GM18505 (cell line): ENCODE data around the gene PPM1F.

Experiments
- ATAC-seq: cut with Tn5 transposase; IDR thresholded peaks from one replicate; pipeline ENCODE4 v1.9.1; 2021; ENCODE audit not compliant: unreplicated experiment
- POLR2A ChIP-seq: IDR thresholded peaks from 4 replicates; pipeline ENCODE4 v1.6.1; 2011; ENCODE audit warnings: borderline replicate concordance; ENCODE audit not compliant: insufficient read depth, insufficient read length; ENCODE audit errors: extremely low read depth

Gene PPM1F, protein sequence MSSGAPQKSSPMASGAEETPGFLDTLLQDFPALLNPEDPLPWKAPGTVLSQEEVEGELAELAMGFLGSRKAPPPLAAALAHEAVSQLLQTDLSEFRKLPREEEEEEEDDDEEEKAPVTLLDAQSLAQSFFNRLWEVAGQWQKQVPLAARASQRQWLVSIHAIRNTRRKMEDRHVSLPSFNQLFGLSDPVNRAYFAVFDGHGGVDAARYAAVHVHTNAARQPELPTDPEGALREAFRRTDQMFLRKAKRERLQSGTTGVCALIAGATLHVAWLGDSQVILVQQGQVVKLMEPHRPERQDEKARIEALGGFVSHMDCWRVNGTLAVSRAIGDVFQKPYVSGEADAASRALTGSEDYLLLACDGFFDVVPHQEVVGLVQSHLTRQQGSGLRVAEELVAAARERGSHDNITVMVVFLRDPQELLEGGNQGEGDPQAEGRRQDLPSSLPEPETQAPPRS

GRCh38 chr22:21952586-21953571, at the start of gene PPM1F:
Gene PPM1F (minus strand): TSS chr22:21952848. CDS start chr22:21946048, 6,800 bp downstream.
- peak; percentile 81 for ATAC-seq
- TF ChIP-seq POLR2A, result peak; percentile 34

- no peak for TF ChIP-seq POLR2A
- ATAC-seq, result no peak
These were observed 49.2 kb upstream of the PPM1F start for GRCh38 chr22:22001664-22002525.

GRCh38 chr22:21998595-21999247, 46.1 kb upstream of the PPM1F start:
- ATAC-seq, result no peak
- TF ChIP-seq POLR2A, result no peak

DNA sequence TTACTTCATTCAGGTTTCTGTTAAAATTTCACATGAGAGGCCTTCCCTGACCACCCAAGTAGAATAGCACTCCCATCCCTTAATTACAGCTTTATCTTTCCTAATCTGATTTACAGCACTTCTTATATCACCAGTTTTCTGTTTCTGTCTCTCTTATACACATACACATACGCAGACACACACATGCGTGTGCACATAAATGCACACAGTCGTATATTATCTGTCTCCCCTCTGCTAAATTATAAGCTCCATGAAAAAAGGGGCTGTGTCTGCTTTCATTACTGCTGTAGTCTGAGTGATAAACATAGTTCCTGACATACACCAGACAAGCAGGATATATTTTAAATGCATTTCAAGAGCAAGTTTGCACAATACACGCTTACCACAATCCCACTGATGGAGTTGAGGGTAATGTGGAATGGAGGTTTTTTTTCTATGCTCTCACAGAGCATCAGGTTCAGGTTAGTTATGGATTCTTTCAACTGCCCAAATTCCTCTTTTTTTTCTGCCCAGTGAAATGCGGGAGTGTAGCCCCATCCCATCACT, 43.6 kb upstream of the PPM1F start:
- ATAC-seq, result no peak
- no peak for TF ChIP-seq POLR2A

DNA sequence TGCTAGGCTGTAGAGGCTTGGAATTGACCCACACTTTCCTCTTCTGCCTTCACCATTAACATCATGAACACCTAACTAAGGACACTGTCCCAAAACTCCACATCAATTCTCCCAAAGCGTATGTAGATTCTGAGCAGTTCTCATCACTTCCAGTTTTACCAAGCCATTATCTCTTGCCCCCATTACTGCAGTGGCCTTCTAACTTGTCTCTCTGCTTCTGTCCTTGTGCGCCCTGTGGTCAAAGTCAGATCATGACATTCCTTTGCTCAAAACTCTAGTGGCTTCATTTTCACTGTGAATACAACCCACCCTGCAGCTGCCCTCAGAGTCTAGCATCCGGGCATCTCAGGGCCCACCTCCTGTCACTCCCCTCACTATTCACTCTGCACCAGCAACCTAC, 43.0 kb upstream of the PPM1F start:
- ATAC-seq, result no peak
- no peak for TF ChIP-seq POLR2A

GRCh38 chr22:21994881-21995444, 42.3 kb upstream of the PPM1F start:
- no peak for ATAC-seq

GRCh38 chr22:21992593-21993237, 40.1 kb upstream of the PPM1F start:
- no peak for TF ChIP-seq POLR2A
- ATAC-seq, result no peak

More at GRCh38 chr22:21994881-21995444, 42.3 kb upstream of the PPM1F start:
- TF ChIP-seq POLR2A, result no peak

DNA sequence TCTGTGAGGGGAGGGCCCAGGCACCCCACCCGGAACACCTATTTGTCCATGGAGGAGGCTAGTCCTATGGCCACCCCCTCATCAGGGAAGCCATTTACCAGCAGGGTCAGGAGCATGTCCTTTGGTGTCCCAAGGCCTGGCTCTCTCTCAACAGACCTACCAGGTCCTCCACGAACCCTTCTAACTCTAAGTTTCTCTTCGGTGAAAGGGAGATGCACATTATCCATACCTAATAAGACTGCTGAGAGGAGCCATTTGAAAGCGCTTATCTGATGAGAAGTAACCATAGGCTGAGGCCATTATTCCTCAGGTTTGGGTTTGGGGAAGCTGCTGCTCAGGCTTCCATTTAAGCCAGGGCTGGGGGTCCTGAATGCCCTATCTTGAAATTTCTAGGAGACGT, 39.1 kb upstream of the PPM1F start:
- no peak for ATAC-seq
- no peak for TF ChIP-seq POLR2A

DNA sequence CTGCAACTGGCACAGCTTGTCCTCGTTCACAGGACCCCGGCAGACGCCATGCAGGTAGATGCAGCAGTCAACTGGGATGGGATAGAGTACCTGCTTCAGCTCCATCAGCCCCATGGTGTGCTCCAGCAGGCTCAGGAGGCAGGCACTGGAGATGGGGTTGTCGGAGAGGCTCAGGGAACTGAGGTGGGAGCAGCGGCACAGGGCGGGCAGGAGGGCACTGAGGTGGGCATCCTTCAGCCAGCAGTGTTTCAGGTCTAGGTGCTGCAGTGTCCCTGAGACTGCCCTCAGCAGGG, 38.6 kb upstream of the PPM1F start:
- ATAC-seq, result no peak
- no peak for TF ChIP-seq POLR2A

GRCh38 chr22:21990445-21991303, 38.0 kb upstream of the PPM1F start:
- no peak for TF ChIP-seq POLR2A
- no peak for ATAC-seq

- no peak for TF ChIP-seq POLR2A
- no peak for ATAC-seq
These were observed 36.4 kb upstream of the PPM1F start for GRCh38 chr22:21989049-21989448.
